ENCODE results near the gene TUBB2A. TPM values are rescaled to one million over a fixed set of nuclear protein-coding genes. Genes with fewer than 3 reads are reported as not detected.

Gene TUBB2A
- total RNA-seq, 2 experiments from 2014 or later: 24.8 to 42.1 TPM

DNA sequence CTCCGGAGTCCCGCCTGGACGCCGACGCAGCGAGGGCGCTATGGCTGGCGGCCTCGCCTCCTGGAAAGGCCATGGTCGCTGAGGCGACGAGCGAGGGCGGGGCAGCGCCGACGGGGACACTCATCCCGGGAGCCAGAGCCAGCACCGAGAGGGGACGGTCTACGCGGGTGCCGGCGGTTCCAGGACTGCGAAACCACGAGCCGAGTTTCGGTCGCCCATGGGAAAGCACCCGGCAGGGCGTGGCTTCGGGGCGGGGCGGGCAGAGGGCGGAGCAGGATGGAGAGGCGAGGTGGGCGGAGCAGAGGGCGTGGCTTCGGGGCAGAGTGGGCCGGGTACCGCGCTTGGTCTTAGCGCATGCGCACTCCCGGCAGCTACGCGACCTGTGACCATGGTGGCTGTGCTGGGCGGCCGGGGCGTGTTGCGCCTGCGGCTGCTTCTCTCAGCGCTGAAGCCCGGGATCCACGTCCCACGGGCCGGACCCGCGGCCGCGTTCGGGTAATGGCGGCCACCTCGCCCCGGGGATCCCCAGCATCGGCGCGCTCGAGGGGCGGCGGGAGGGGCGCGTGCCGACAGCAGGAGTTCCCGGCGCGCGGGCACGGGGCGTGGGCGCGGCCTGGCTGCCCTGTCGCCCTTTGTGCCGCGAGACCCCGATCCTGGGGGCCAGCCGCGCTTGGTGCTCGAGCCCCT lies 38.8 kb downstream of the TUBB2A start, which contains the start of gene BPHL:
Gene BPHL (plus strand): TSS at position 359 of the 687 bp plus-strand sequence. CDS start 30 bp downstream, at position 389.
- Histone ChIP-seq H3K9me3 (ENCODE audit: low read length) (no peaks in the 10 kb centered on the region), H3K4me1 (ENCODE audit: insufficient read depth, low read length, poor library complexity, severe bottlenecking) (peaks cover 18% of the 10 kb centered on the region), H3K36me3 (ENCODE audit: insufficient read depth, low read length) (peaks cover 9% of the 10 kb centered on the region), H3K4me3 (ENCODE audit: low read depth, low read length, poor library complexity, severe bottlenecking) (peak within 1 kb of the TSS; percentile 81), H4K20me1 (ENCODE audit: insufficient read depth, low read length) (no peaks in the 10 kb centered on the region), H3K79me2 (ENCODE audit: insufficient read depth, low read depth, low read length) (no peaks in the 10 kb centered on the region), H3K27ac (ENCODE audit: low read depth, low read length, poor library complexity, severe bottlenecking) (peak within 1 kb of the TSS; percentile 22), H2AFZ (ENCODE audit: low read length) (peak within 1 kb of the TSS; percentile 47), H3K9me2 (ENCODE audit: insufficient read depth, low read length) (no peaks in the 10 kb centered on the region), H3K4me2 (ENCODE audit: low read length) (peak within 1 kb of the TSS; percentile 95)
- ChIA-PET CTCF (ENCODE audit: unreplicated experiment) (no interaction called here), POLR2A (interaction anchor here (0.6 to 2.4 kb wide), 2 partner anchors 11 to 43 kb away, joined by 4 to 13 read pairs; no protein-coding TSS in a partner anchor)
- intact Hi-C loops (cut with micrococcal nuclease; ENCODE audit: unreplicated experiment): loop anchor here (1.0 to 2.0 kb wide), 2 partner anchors 50 to 120 kb away; partner anchors contain the start of genes NQO2 and RIPK1
- peak; percentile 95 for DNase-seq (ENCODE audit: low spot score)
- no TSS peak for BruUV-seq (replicated peaks)
- no peak for TF ChIP-seq EZH2phosphoT487 (IDR thresholded peaks at IDR 0.05; ENCODE audit: borderline replicate concordance, low read depth, low read length)
- TF ChIP-seq, protein P1, sequence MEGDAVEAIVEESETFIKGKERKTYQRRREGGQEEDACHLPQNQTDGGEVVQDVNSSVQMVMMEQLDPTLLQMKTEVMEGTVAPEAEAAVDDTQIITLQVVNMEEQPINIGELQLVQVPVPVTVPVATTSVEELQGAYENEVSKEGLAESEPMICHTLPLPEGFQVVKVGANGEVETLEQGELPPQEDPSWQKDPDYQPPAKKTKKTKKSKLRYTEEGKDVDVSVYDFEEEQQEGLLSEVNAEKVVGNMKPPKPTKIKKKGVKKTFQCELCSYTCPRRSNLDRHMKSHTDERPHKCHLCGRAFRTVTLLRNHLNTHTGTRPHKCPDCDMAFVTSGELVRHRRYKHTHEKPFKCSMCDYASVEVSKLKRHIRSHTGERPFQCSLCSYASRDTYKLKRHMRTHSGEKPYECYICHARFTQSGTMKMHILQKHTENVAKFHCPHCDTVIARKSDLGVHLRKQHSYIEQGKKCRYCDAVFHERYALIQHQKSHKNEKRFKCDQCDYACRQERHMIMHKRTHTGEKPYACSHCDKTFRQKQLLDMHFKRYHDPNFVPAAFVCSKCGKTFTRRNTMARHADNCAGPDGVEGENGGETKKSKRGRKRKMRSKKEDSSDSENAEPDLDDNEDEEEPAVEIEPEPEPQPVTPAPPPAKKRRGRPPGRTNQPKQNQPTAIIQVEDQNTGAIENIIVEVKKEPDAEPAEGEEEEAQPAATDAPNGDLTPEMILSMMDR (conservative IDR thresholded peaks at IDR 0.05; ENCODE audit: low read length): 0 out of 2 replicates have a peak, but pooled peaks have one; percentile 14

- no peaks in the 10 kb centered on the region for H3K9me3 ChIP-seq (ENCODE audit: low read length)
- H3K36me3 ChIP-seq (ENCODE audit: insufficient read depth, low read length): peaks cover 14% of the 10 kb centered on the region
- BruUV-seq (replicated peaks): TSS peak; percentile 73
- intact Hi-C loops (cut with micrococcal nuclease; ENCODE audit: unreplicated experiment): loop anchor here (1.0 to 2.0 kb wide), 2 partner anchors 50 to 119 kb away; partner anchors contain the start of genes NQO2 and RIPK1
- peak overlapping the region; percentile 22 for H3K27ac ChIP-seq (ENCODE audit: low read depth, low read length, poor library complexity, severe bottlenecking)
- no peaks in the 10 kb centered on the region for H3K9me2 ChIP-seq (ENCODE audit: insufficient read depth, low read length)
- H3K79me2 ChIP-seq (ENCODE audit: insufficient read depth, low read depth, low read length): no peaks in the 10 kb centered on the region
- H2AFZ ChIP-seq (ENCODE audit: low read length): peak overlapping the region; percentile 47; the same call in 1 of the 2 replicates
- no peak for DNase-seq (ENCODE audit: low spot score)
- peak overlapping the region; percentile 81 for H3K4me3 ChIP-seq (ENCODE audit: low read depth, low read length, poor library complexity, severe bottlenecking)
- POLR2A ChIA-PET: interaction anchor here (0.6 to 2.4 kb wide), 2 partner anchors 12 to 42 kb away, joined by 4 to 13 read pairs; no protein-coding TSS in a partner anchor
- peak overlapping the region; percentile 95 for H3K4me2 ChIP-seq (ENCODE audit: low read length)
- H4K20me1 ChIP-seq (ENCODE audit: insufficient read depth, low read length): no peaks in the 10 kb centered on the region
- TF ChIP-seq EZH2phosphoT487 (IDR thresholded peaks at IDR 0.05; ENCODE audit: borderline replicate concordance, low read depth, low read length): no peak
- TF ChIP-seq, protein P1 (conservative IDR thresholded peaks at IDR 0.05; ENCODE audit: low read length): no peak
- CTCF ChIA-PET (ENCODE audit: unreplicated experiment): no interaction called here
- H3K4me1 ChIP-seq (ENCODE audit: insufficient read depth, low read length, poor library complexity, severe bottlenecking): peaks cover 18% of the 10 kb centered on the region
Measured at GRCh38 chr6:3117912-3118352, 39.4 kb downstream of the TUBB2A start.

DNA sequence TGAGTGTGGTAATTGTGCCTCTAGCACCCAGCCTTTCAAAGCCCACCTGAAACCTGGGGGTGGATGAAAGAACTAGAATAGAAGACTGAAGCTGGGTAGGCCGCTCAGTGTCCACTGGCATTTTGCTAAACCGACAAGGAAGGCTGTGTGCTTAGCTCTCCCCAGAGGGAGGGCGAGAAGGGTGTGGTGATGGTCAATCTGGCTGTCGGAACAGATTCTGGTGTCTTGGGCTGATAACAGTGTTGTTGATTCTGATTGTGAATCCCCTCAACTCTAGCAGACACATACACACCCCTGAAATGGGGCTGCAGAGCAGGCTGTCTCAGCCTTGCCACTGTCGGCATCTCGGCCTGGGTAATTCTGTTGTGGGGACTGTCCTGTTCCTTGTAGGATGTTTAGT lies 43.0 kb downstream of the TUBB2A start:
- Histone ChIP-seq H3K79me2 (ENCODE audit: insufficient read depth, low read depth, low read length) (no peaks in the 10 kb centered on the region), H3K9me3 (ENCODE audit: low read length) (no peaks in the 10 kb centered on the region), H3K4me1 (ENCODE audit: insufficient read depth, low read length, poor library complexity, severe bottlenecking) (peaks cover 16% of the 10 kb centered on the region), H2AFZ (ENCODE audit: low read length) (no peak overlapping the region), H3K27ac (ENCODE audit: low read depth, low read length, poor library complexity, severe bottlenecking) (no peak overlapping the region), H3K9me2 (ENCODE audit: insufficient read depth, low read length) (no peaks in the 10 kb centered on the region), H3K36me3 (ENCODE audit: insufficient read depth, low read length) (peaks cover 45% of the 10 kb centered on the region), H3K4me3 (ENCODE audit: low read depth, low read length, poor library complexity, severe bottlenecking) (no peak overlapping the region), H4K20me1 (ENCODE audit: insufficient read depth, low read length) (no peaks in the 10 kb centered on the region), H3K4me2 (ENCODE audit: low read length) (no peak overlapping the region)
- DNase-seq (ENCODE audit: low spot score): no peak
- BruUV-seq (replicated peaks): no TSS peak
- CTCF ChIA-PET (ENCODE audit: unreplicated experiment): no interaction called here
- TF ChIP-seq, protein P1 (conservative IDR thresholded peaks at IDR 0.05; ENCODE audit: low read length): no peak
- no peak for TF ChIP-seq EZH2phosphoT487 (IDR thresholded peaks at IDR 0.05; ENCODE audit: borderline replicate concordance, low read depth, low read length)
- POLR2A ChIA-PET: no interaction called here
- intact Hi-C loops (cut with micrococcal nuclease; ENCODE audit: unreplicated experiment): no loop called here

Data from OCI-LY7 (cell line).